IMR-90 (cell line): ENCODE measurements around the gene ENTREP3.

Source experiments
- CTCF ChIP-seq: conservative IDR thresholded peaks from 2 replicates; pipeline ENCODE4 v1.5.1; 2012; ENCODE audit warnings: mild to moderate bottlenecking, low read depth, low read length, improper control_type of control experiment
- FOS ChIP-seq: fragments of 150-350 bp; IDR thresholded peaks from 2 replicates; pipeline ENCODE4 v1.6.1; 2016; ENCODE audit warnings: low read depth, low read length
- RFX5 ChIP-seq: IDR thresholded peaks from 2 replicates; pipeline ENCODE4 v1.8.0; 2012; ENCODE audit warnings: low read depth, mild to moderate bottlenecking, low read length, moderate library complexity
- USF2 ChIP-seq: fragments of 150-350 bp; IDR thresholded peaks from 2 replicates; pipeline ENCODE4 v1.6.1; 2017; ENCODE audit warnings: mild to moderate bottlenecking, antibody characterized with exemption, low read length, low read depth

- TF ChIP-seq FOS (no peak), CTCF (no peak), USF2 (no peak), RFX5 (no peak)
Observed at GRCh38 chr1:155285631-155286044, 30.4 kb upstream of the ENTREP3 start.
